Suprapubic skin (tissue), 4 donors: Measurements from ENCODE around the gene OR2A1. TPM values are rescaled to one million over a fixed set of nuclear protein-coding genes. Genes with fewer than 3 reads are reported as not detected.
"Not testable (repeated sequence)": the region's sequence is repeated elsewhere in the genome, so short reads cannot be mapped to it uniquely, and the experiment has no call there.

Source experiments
- DNase-seq, 2 donors: peaks; one replicate each; pipeline ENCODE4 v3.0.0-alpha.2; 2019; ENCODE audit warnings: low spot score in 2 of 2
- H3K27ac ChIP-seq: fragments of 200-600 bp; sonication (generic); one replicate; pipeline ENCODE4 v1.5.1; 2019
- H3K27me3 ChIP-seq: fragments of 200-600 bp; sonication (generic); one replicate; pipeline ENCODE4 v1.5.1; 2019
- H3K36me3 ChIP-seq: fragments of 200-600 bp; sonication (generic); one replicate; pipeline ENCODE4 v1.5.1; 2019
- H3K4me1 ChIP-seq: fragments of 200-600 bp; sonication (generic); one replicate; pipeline ENCODE4 v1.5.1; 2019
- H3K4me3 ChIP-seq: fragments of 200-600 bp; sonication (generic); one replicate; pipeline ENCODE4 v1.5.1; 2019; ENCODE audit warnings: mild to moderate bottlenecking
- H3K9me3 ChIP-seq: fragments of 200-600 bp; sonication (generic); one replicate; pipeline ENCODE4 v1.5.1; 2019
- WGBS: methylation state at CpG from one replicate; pipeline ENCODE4 v1.1.5; 2018; 5-methylcytosine and 5-hydroxymethylcytosine counted together
- total RNA-seq, 4 donors: library from RNA; depleted of rRNA; stranded (reverse); fragments of >200 nt; gene quantifications; one replicate each; pipeline ENCODE4 v1.1.0, GENCODE V29; 2016

OR2A1 gene
- total RNA-seq, 4 donors from 2014 or later = not detected

DNA sequence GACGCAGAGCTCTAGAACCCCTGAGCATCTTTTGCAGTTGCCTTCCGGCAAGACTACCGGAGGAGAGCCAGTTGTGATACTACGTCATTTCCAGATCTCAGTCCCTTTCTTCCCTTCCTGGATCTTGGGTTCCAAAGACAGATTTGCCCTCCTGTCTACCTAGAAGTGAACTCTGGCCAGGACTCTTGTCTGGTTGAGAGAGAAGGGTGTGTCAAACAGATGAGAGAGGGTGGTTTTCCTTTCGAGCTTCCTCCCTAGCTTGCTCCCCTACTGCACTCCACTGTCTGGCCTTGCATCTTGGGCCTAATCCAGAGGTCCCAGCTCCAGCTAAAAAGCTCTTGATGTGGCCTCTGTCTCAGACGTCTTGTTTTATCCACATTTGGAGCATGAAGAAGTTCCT lies 44.0 kb downstream of the OR2A1 start:
- H3K4me3 ChIP-seq, DNase-seq, H3K9me3 ChIP-seq, H3K27ac ChIP-seq, H3K27me3 ChIP-seq, H3K4me1 ChIP-seq, H3K36me3 ChIP-seq: not testable (repeated sequence)
- WGBS = no CpG with 5 or more reads among the region's 6 CpGs

DNA sequence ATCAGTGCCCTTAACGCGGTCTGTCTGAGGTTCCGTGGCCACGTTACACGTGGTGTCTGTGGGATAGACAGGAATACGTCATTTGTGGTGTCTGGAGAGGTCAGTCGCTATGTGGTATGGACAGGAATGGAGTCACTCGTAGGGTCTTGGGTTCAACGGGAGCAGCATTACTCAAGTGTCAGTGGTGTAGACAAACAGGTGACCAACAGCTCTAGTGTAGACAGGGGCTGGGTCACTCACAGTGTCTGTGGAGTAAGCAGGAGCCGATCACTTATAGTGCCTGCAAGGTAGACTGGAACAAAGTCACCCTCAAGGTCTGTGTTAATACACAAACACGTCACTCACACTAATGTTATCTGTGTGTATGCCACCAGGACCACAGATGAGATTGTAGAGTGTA lies 44.6 kb downstream of the OR2A1 start:
- no CpG with 5 or more reads among the region's 11 CpGs for WGBS
- not testable (repeated sequence) for DNase-seq, H3K27me3 ChIP-seq, H3K27ac ChIP-seq, H3K36me3 ChIP-seq, H3K9me3 ChIP-seq, H3K4me1 ChIP-seq, H3K4me3 ChIP-seq

DNA sequence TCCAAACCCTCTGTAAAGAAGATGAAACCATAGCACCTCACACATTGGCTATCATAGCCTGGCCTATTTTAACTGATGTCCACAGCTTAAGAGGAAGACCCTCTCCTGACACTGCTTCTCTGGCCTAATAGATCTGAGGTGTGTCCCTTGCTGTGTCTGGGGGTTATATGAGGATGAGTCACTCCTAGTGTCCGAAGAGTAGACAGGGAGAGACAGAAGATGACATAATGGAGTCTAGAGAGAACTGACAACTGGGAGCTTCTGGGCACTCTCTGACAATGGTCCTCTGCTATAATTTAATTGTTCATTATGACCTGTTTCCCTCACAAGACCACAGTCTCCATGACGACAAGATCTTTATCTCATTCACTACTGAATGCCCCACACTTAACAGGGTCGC lies 49.8 kb downstream of the OR2A1 start:
- not testable (repeated sequence) for H3K27ac ChIP-seq, H3K4me3 ChIP-seq, DNase-seq, H3K36me3 ChIP-seq, H3K27me3 ChIP-seq, H3K4me1 ChIP-seq, H3K9me3 ChIP-seq
- no CpG with 5 or more reads among the region's 3 CpGs for WGBS

DNA sequence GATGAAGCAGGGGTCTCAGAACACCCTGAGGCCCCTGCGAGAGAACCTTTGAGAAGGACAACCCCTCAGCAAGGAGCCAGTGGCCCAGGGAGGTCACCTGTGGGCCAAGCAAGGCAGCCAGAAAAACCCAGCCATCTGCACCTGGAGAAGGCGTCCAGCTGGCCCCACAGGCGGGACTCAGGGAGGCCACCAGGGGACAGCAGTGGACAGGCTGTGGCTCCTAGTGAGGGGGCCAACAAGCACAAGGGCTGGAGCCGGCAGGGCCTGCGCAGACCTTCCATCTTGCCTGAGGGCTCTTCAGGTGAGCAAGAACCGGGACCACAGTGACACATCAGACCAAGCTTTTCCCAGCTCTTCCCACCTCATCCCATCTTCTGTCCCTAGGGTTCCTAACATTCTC lies 53.3 kb downstream of the OR2A1 start:
- not testable (repeated sequence) for H3K9me3 ChIP-seq, H3K27me3 ChIP-seq, H3K27ac ChIP-seq, H3K4me1 ChIP-seq, DNase-seq, H3K36me3 ChIP-seq, H3K4me3 ChIP-seq
- no CpG with 5 or more reads among the region's 6 CpGs for WGBS

DNA sequence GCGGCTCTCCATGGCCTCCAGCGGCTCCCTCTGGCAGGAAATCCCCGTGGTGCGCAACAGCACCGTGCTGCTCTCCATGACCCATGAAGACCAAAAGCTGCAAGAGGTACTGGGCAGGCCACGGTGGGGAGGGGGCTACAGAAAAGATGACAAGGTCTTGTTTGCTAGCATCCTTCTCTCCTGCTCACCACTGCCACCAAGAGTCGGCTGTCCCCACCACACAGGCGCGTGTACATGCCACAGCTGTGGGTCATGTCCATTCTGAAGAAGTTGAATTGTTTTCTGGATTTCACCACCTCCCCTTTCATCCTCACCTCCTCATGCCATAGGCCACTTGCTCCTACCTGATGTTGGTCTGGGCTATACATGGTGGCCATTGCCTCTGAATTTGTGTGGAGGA lies 55.0 kb downstream of the OR2A1 start:
- H3K27ac ChIP-seq, H3K27me3 ChIP-seq, DNase-seq, H3K4me3 ChIP-seq, H3K4me1 ChIP-seq, H3K9me3 ChIP-seq, H3K36me3 ChIP-seq: not testable (repeated sequence)
- no CpG with 5 or more reads among the region's 9 CpGs for WGBS

DNA sequence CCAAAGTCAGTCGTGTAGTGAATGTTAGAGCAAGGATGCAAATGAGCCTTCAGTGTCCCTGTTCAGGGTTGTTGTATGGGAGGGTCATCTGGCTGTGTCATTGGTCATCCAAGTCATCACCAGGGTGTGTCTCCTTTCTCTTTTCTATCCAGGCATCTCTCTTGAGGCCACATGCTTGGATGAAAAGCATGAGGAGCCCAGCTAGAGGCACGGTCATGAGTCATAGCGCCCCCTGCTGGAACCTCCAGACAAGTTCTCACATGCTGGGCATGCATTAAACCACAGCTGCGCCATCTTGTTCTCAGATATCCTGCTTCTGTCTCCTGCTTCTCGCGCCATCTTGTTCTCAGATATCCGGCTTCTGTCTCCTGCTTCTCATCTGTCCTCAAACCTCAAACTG lies 57.0 kb downstream of the OR2A1 start:
- not testable (repeated sequence) for H3K27me3 ChIP-seq, H3K27ac ChIP-seq, H3K36me3 ChIP-seq, H3K4me3 ChIP-seq, H3K4me1 ChIP-seq, DNase-seq, H3K9me3 ChIP-seq
- WGBS = no CpG with 5 or more reads among the region's 7 CpGs

Other genes starting within 250 kb of the OR2A1 start
- gene OR2A25, start 242.6 kb upstream of the OR2A1 start, total RNA-seq = not detected
- gene OR2A12, start 226.1 kb upstream of the OR2A1 start, total RNA-seq = not detected
- gene OR2A2, start 202.8 kb upstream of the OR2A1 start, total RNA-seq = not detected
- not detected for gene OR2A14, start 189.2 kb upstream of the OR2A1 start, total RNA-seq
- gene CTAGE4, start 129.0 kb upstream of the OR2A1 start, total RNA-seq = 10 to 100 TPM in 3 of 4 donors, 1 to 10 TPM in 1; 7.5 to 35.0 (median 20.2) TPM
- gene ARHGEF35, start 116.6 kb upstream of the OR2A1 start, total RNA-seq = 10 to 100 TPM; 15.5 to 31.6 (median 17.4) TPM
- under 1 TPM in 1 of 4 donors, not detected in 3; 0.56 TPM for gene OR2A42, start 72.8 kb upstream of the OR2A1 start, total RNA-seq
- gene OR2A7, start 47.6 kb upstream of the OR2A1 start, total RNA-seq = 10 to 100 TPM; 14.6 to 64.2 (median 42.0) TPM
- gene CTAGE8, start 43.1 kb upstream of the OR2A1 start, total RNA-seq = 10 to 100 TPM in 2 of 4 donors, 1 to 10 TPM in 2; 4.7 to 16.7 (median 7.8) TPM
- gene ARHGEF5, start 43.0 kb downstream of the OR2A1 start, total RNA-seq = 100 to 1,000 TPM in 1 of 4 donors, 10 to 100 TPM in 3; 62.3 to 109 (median 86.3) TPM
- not detected for gene NOBOX, start 91.3 kb downstream of the OR2A1 start, total RNA-seq